Natural killer cell (primary cell): ENCODE data around the gene MT1A. TPM values are rescaled to one million over a fixed set of nuclear protein-coding genes. Genes with fewer than 3 reads are reported as not detected.

Experiments used
- ATAC-seq, 3 donors: fragments of 150-1000 bp in 2 of 3; fragments of 200-7000 bp in 1 of 3; cut with Tn5 transposase; 1 replicate in 1 of 3; 2 replicates in 2 of 3; pipeline ENCODE4 v1.10.0; 2021; ENCODE audit warnings: mild to moderate bottlenecking in 2 of 3, moderate library complexity in 2 of 3
- DNase-seq, 2 donors: peaks; one replicate each; pipeline versions ENCODE4 v3.0.0 to v3.0.0-alpha.2; 2013 to 2021; ENCODE audit warnings: mixed read lengths in 1 of 2
- H3K27ac ChIP-seq: one replicate; pipeline ENCODE4 v1.5.1; 2013; ENCODE audit warnings: mild to moderate bottlenecking, low read length
- H3K27me3 ChIP-seq: one replicate; pipeline ENCODE4 v1.6.1; 2013; ENCODE audit warnings: low read length; ENCODE audit not compliant: control insufficient read depth, insufficient read depth
- H3K36me3 ChIP-seq: one replicate; pipeline ENCODE4 v1.6.1; 2013; ENCODE audit warnings: low read length; ENCODE audit not compliant: control insufficient read depth, insufficient read depth
- H3K4me1 ChIP-seq: one replicate; pipeline ENCODE4 v1.6.1; 2013; ENCODE audit warnings: low read length; ENCODE audit not compliant: control insufficient read depth, insufficient read depth
- H3K4me3 ChIP-seq: one replicate; pipeline ENCODE4 v1.5.1; 2013; ENCODE audit warnings: low read length
- H3K9me3 ChIP-seq: one replicate; pipeline ENCODE4 v1.6.1; 2013; ENCODE audit warnings: low read length; ENCODE audit not compliant: control insufficient read depth, insufficient read depth
- H3K27ac Mint-ChIP-seq, 2 donors: one replicate each; pipeline ENCODE4 v1.8.0; 2022; ENCODE audit warnings: mild to moderate bottlenecking in 2 of 2, mixed read lengths in 2 of 2, moderate library complexity in 1 of 2
- H3K27me3 Mint-ChIP-seq, 2 donors: one replicate each; pipeline ENCODE4 v1.8.0; 2022; ENCODE audit warnings: low read depth in 2 of 2, mixed read lengths in 2 of 2
- H3K36me3 Mint-ChIP-seq: one replicate; pipeline ENCODE4 v1.8.0; 2022; ENCODE audit warnings: mixed read lengths
- H3K4me1 Mint-ChIP-seq, 2 donors: one replicate each; pipeline ENCODE4 v1.8.0; 2022; ENCODE audit warnings: mixed read lengths in 2 of 2
- H3K4me3 Mint-ChIP-seq: one replicate; pipeline ENCODE4 v1.8.0; 2022; ENCODE audit warnings: mild to moderate bottlenecking, moderate library complexity, mixed read lengths
- H3K9me3 Mint-ChIP-seq, 2 donors: one replicate each; pipeline ENCODE4 v1.8.0; 2022; ENCODE audit warnings: mixed read lengths in 2 of 2
- CTCF ChIP-seq: fragments of 200-600 bp; IDR thresholded peaks from one replicate; pipeline ENCODE4 v1.8.0; 2022; ENCODE audit warnings: antibody characterized with exemption
- WGBS: methylation state at CpG from one replicate; pipeline ENCODE4 v1.1.7; 2013; ENCODE audit warnings: missing lambda C conversion rate; ENCODE audit not compliant: insufficient coverage; 5-methylcytosine and 5-hydroxymethylcytosine counted together
- intact Hi-C: fragments of 100-400 bp; cut with micrococcal nuclease; formaldehyde crosslinking; loops from one replicate; pipeline ENCODE4 v1.14.2; 2022
- total RNA-seq, 4 donors: library from RNA; stranded (reverse); fragments of 120-200 nt in 1 of 4; gene quantifications; one replicate each; pipeline versions ENCODE4 v1.2.3 to v1.2.4, GENCODE V29; 2013 to 2022

MT1A gene
- total RNA-seq, 3 donors from 2014 or later (not counting 1 experiment from before 2014, with no cell fraction given): not detected

- intact Hi-C loops: no loop called here
- H3K36me3 ChIP-seq: no peaks in the 10 kb centered on the region
- Mint-ChIP-seq H3K9me3 (no peaks in the 10 kb centered on the region), H3K27ac (peak overlapping the region; percentile 89 to 96), H3K4me1 (peaks cover 50 to 51% of the 10 kb centered on the region in 2 donors), H3K27me3 (peaks cover 0 to 4% of the 10 kb centered on the region in 2 donors), H3K36me3 (no peaks in the 10 kb centered on the region), H3K4me3 (peak overlapping the region; percentile 95)
- H3K27ac ChIP-seq: peak overlapping the region; percentile 87
- ATAC-seq (peak in 1 of 3 donors; percentile 25), DNase-seq (no peak)
- H3K4me3 ChIP-seq: no peak overlapping the region
- H3K4me1 ChIP-seq: peaks cover 47% of the 10 kb centered on the region
- H3K27me3 ChIP-seq: no peaks in the 10 kb centered on the region
- H3K9me3 ChIP-seq: no peaks in the 10 kb centered on the region
- no peak for TF ChIP-seq CTCF
- 65% methylated on average over 2 of the region's 2 CpGs for WGBS
These were observed 27.8 kb upstream of the MT1A start for GRCh38 chr16:56610609-56611111.

GRCh38 chr16:56611281-56611833, 27.1 kb upstream of the MT1A start:
- intact Hi-C loops: no loop called here
- no peak for TF ChIP-seq CTCF
- Histone ChIP-seq H3K9me3 (no peaks in the 10 kb centered on the region), H3K27me3 (no peaks in the 10 kb centered on the region), H3K4me1 (peaks cover 47% of the 10 kb centered on the region), H3K36me3 (no peaks in the 10 kb centered on the region), H3K27ac (peak overlapping the region; percentile 87), H3K4me3 (no peak overlapping the region)
- Mint-ChIP-seq H3K36me3 (no peaks in the 10 kb centered on the region), H3K4me1 (peaks cover 48 to 51% of the 10 kb centered on the region in 2 donors), H3K9me3 (no peaks in the 10 kb centered on the region), H3K27ac (peak overlapping the region; percentile 89 to 96), H3K4me3 (peak overlapping the region; percentile 95), H3K27me3 (peaks cover 0 to 5% of the 10 kb centered on the region in 2 donors)
- 90% methylated on average over 2 of the region's 2 CpGs for WGBS
- no peak for ATAC-seq
- DNase-seq: no peak

GRCh38 chr16:56613706-56614105, 24.8 kb upstream of the MT1A start:
- peaks cover 9% of the 10 kb centered on the region for H3K27me3 ChIP-seq
- peaks cover 28 to 38% of the 10 kb centered on the region in 2 donors for H3K4me1 Mint-ChIP-seq
- H3K4me3 ChIP-seq: no peak overlapping the region
- no peaks in the 10 kb centered on the region for H3K9me3 ChIP-seq
- H3K9me3 Mint-ChIP-seq: no peaks in the 10 kb centered on the region
- ATAC-seq (no peak), DNase-seq (no peak)
- no peaks in the 10 kb centered on the region for H3K36me3 ChIP-seq
- peaks cover 38% of the 10 kb centered on the region for H3K4me1 ChIP-seq
- peaks cover 8 to 18% of the 10 kb centered on the region in 2 donors for H3K27me3 Mint-ChIP-seq
- no peak overlapping the region for H3K4me3 Mint-ChIP-seq
- TF ChIP-seq CTCF: no peak
- H3K27ac Mint-ChIP-seq: no peak overlapping the region
- no peak overlapping the region for H3K27ac ChIP-seq
- intact Hi-C loops: no loop called here
- H3K36me3 Mint-ChIP-seq: no peaks in the 10 kb centered on the region

- H3K4me1 Mint-ChIP-seq: peaks cover 20 to 29% of the 10 kb centered on the region in 2 donors
- H3K27ac Mint-ChIP-seq: no peak overlapping the region
These were observed 23.9 kb upstream of the MT1A start for GRCh38 chr16:56614549-56614991.

More at GRCh38 chr16:56614549-56614991, 23.9 kb upstream of the MT1A start:
- Mint-ChIP-seq H3K9me3 (no peaks in the 10 kb centered on the region), H3K36me3 (no peaks in the 10 kb centered on the region), H3K27me3 (peaks cover 17 to 24% of the 10 kb centered on the region in 2 donors), H3K4me3 (no peak overlapping the region)
- H3K4me3 ChIP-seq: no peak overlapping the region
- H3K27ac ChIP-seq: no peak overlapping the region
- peaks cover 10% of the 10 kb centered on the region for H3K27me3 ChIP-seq
- peaks cover 30% of the 10 kb centered on the region for H3K4me1 ChIP-seq
- TF ChIP-seq CTCF: no peak
- H3K9me3 ChIP-seq: no peaks in the 10 kb centered on the region
- intact Hi-C loops: no loop called here
- ATAC-seq: no peak
- no peaks in the 10 kb centered on the region for H3K36me3 ChIP-seq
- DNase-seq: no peak
